Embryonic facial prominence (tissue), 1 donor: Measurements from ENCODE around the gene BID.

Experiments
- DNase-seq: peaks from one replicate; pipeline ENCODE4 v3.0.0-alpha.2; 2016; ENCODE audit errors: extremely low spot score

Gene BID

DNA sequence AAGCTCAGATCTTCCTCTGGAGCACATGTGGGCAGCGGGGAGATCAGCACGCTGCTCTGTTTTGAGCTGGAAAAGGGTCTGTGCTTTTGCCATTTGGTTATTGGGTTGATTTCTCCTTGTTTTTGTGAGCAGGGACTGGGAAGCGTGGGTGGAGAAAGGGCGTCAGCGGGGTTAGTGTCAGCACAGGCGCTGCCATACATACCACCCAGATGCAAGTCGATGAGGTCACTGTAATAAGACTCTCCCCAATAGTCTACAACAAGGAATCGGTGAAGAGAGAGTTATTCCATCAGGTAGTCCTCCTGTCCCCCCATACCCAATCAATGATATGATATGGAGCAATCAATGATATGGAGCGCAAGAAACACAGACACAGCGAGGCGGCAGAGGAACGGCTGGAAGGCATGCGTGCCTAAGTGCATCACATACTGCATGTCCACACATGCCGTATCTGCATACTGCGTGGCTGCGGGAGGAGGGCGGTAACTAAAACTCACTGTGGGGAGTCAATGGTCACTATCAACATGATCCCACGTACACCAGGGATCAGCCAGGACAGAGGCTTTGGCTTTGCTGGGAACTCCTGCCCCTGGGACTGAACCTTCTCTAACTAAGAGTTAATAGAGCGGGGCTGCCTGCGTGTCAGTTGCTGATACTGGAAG, 29.5 kb upstream of the BID start:
- DNase-seq = no peak

DNA sequence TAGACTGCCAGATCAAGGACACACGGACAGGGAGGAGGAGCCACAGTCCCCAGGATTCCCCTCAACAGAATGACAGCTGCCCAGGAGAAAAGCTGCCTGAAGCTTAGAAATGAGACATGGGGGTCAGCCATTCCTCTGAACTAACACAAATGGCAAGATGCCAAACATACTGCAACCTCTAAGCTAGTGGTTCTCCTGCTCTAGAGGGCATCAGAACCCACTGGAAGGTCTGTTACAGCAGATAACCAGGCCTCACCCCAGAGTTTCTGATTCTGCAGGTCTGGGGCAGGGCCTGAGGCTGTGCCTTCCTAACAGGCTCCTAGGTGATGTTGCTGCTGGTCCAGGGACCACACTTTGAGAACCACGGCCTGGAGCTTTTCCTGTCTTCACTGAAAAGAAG, 28.6 kb upstream of the BID start:
- DNase-seq = no peak

DNA sequence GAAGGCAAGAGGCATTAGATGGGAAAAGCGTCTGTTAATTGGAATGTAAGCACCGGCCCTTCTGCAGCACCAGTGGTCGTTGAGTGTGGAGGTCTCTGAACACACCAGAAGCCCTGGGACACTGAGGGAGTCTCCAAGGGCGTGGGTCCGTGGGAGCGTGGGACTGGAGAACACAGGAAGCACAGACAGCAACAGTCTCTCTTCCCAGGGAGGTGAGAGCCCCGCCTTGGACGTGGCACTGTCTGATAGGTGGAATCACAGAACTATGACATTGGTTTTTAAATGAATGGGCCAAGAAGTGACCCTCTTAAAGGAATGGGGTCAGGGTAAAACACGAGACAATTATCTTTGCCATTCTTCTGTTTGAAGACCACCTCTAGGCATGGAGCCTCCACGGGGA, 28.1 kb upstream of the BID start:
- no peak for DNase-seq

DNA sequence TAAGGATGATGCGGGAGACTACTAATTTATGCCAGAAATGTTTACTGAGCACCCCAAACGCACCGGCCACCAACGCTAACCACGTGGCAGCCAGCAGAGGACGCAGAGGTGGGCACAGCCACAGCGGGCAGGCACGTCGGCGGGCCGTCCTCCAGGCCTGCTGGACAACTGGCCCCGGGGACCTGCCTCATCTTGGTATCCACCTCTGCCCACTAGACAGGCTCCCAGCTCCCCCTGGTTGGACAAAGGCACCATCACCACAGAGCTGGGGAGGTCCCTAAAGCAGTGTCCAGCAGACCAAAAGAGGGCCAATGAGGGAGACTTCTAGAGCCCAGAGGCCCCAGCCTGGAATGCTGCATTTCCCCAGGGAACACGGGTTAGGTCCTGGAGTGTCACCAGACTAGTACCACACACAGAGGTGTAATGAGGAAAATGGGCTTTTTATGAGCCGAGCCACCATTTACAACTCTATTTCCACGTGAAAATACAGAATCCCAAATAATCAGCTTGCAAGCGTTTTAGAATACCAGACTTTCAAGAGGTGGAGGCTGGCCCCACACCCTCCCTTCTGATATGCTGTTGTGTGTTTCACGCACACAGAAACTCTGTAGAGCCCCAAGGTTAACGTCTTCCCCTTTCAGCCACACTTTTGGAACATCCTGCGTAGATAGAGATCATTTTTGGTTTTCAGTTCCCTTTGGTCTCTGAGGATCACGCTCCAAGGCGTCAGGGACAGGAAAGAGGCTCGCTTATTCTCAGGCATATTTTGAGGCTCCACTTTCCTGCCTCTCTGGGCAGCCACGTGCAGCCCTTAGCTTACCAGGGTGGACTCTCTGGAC, 23.7 kb upstream of the BID start:
- DNase-seq = no peak

DNA sequence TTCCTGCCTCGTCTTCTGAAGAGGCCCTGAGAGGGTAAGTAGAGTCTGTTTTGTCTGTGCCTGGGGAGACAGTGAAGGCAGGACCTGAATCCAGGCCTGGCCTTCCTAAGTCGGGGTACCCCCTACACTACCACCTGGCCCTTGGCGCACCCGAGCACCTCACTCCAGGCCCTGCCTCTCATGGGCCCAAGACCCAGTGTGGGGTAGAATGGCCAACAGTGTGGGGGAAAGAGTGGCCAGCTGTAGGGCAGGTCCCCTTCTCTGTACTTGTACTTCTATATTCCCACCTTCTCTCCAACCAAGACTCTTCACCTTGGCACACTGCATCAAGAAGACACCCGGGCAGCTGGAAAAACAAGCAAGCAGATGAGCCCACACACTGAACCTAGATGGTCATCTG, 22.4 kb upstream of the BID start:
- DNase-seq = no peak

DNA sequence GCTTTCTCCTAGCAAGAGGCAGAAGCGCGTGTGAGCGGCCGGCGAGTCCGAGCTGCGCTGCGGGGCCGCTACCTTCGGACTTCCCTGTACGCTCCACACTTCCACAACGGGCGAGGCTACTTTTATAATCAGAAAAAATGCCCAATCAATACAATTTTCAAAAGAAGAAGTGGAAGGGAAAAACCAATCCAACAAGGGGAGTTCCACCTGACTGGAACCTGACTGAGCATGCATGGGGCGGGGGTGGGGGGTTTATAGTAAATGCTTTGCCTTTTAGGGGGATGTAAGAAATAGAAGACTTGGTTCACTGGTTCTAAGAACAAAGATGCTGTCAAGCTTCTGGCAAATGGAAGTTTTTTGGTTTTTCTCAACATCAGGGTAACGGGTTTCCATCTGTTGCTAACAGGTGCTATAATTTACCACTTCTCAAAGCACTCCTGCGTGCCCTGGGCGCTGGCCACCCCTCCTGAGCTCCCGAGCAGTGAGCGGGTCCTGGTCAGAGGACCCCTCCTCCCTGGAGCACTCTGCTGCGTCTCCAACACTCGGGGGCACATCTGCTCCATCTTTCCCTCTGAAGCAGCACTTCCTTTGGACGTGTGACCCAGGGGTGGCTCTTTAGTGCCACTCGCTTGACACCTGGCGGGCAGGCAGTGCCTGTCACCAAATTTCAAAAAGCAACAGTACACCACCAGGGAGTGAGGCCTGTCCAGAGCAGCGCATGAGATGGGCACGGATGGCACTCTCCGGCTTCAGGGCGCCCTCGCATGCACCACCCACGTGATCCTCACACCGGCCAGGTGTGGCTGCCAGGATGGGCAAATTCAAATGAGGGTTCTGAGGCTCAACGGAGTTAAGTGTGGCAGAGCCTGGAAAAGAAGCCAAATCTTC, 21.6 kb upstream of the BID start:
- DNase-seq = no peak

DNA sequence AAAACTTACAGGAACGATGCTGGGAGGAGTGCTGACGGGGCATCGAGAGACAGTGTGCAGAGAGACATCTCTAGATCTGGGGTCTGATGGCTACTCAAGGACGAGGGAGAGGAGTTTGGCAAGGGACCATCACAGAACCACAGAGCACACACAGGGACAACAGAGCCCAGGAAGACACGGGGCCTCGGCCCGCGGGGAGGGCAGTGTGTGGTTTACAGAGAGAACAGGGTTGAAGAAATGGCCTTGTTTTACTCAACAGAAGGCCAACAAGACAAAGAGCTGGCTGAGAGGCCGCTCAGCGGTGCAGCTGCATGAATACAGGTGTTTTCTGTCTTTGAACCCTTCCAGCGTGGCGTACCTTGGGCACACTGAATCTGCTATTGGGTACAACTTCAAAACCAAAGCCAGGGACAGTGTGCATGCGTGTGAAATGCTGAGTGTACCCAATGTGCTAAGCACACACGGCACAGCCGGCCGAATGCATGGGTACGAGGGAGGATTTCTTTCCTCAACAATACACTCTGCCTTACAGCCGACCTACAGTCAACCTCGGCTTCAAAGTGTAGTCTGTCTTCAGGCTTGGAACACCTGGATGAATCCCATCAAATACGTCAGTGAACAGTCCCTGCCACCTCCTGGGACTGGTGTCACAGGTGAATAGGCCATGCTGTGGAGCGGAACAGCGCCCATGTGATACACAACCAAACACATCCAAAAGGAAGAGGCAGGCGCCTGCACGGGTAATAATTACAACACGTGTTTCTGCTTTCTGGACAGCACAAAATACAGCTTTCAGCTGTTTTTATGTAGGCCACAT, 20.7 kb upstream of the BID start:
- no peak for DNase-seq

DNA sequence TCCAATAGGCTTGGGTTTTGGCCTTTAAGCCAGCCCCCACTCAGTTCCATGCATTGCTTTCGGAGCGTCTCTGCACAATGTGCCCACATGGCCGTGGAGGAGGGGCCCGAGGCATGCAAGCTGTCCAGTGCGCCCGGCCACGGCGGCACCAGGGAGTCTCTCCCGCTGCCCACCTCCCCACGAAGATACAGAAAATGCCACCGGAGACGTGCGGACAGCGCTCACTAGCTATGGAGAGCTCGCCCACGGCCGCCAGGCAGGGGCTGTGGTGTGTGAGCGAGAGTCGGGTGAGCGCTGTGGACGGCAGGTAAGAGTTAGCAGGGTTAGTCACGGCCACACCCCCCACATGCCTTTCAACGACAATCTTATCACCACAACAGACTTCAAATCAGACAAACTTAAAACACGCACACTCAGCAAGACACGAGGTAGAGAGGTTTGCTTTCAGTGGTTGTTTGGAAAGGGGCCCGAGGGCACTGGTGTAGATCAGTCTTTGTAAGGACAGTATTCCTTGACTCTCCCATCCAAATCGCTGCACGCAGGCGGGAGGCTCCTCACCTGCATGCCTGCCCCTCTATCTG, 18.7 kb upstream of the BID start:
- DNase-seq = no peak

DNA sequence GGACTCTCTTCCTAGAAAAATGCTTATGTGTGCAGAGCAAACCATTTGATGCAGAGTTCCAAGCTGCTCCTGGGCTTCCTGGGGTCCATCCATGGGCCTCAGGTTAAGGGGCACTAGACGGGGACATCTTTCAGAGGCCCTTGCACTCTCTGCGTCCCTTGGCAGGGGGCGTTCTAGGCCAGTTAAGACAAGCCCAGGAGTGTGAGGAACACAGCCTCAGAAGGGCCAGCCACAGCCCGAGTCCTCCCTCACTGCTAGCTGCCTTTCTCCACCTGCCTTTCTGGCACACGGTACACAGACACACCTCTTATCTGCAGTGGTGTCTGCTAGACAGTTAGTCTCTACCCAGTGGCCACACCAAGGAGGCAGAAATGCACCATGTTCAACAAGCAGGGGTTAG, 18.0 kb upstream of the BID start:
- DNase-seq = no peak

DNA sequence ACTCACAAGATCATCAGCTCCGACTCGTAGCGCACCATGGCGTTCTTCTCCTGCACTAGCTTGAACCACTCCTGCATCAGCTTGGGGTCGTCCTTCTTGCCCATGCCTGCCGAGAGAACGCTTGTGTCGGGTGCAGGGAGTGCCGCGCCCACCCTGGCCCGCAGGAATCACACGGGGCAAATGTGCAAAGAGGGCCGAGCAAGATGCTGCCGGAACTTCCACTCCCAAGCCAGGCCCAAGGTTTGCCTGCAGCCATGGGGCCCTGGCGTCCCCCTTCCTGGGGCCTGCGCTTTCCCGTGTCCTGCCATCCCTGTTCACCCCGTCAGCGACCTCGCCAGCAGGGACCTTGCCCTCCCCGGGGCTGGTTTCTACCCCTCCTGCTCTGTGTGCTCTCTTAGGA, 16.9 kb upstream of the BID start:
- DNase-seq = no peak

DNA sequence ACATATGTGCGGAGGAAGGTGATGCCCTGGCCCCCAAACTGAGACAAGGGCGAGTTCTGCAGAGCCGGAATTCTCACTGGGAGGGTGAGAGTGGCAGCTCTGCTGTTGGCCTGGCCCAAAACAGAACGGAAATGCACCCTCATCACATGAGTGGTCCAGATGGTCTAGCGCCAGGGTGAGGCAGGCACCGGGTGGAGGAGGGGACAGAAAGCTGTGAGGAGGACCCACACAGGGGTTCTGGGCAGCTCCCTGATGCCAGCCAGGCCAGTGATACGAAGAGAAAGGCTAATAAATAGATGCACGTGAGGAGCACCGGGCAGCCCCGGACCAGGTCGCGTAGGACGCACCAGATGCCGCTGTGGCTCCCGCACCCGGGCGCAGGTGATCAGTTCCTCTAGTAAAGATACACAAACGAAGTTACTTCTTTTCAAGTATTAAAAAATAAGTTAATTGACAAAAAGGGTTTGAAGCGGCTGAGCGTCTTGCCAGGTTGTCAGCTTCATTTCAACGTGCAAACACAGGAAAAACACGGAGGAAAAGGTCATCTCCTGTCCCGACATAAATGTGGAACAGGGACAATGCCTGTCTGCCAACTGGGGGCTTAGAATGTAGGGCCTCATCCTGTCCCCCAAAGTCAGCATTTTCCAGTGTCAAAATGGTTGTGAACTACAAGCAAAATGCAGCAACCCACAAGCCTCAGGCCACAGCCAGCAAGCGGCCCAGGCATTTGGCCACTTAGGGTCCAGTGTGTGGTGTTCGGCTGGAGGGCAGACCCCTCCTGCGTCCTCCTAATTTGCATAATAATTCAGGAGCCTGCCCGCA, 15.3 kb upstream of the BID start:
- DNase-seq = no peak

DNA sequence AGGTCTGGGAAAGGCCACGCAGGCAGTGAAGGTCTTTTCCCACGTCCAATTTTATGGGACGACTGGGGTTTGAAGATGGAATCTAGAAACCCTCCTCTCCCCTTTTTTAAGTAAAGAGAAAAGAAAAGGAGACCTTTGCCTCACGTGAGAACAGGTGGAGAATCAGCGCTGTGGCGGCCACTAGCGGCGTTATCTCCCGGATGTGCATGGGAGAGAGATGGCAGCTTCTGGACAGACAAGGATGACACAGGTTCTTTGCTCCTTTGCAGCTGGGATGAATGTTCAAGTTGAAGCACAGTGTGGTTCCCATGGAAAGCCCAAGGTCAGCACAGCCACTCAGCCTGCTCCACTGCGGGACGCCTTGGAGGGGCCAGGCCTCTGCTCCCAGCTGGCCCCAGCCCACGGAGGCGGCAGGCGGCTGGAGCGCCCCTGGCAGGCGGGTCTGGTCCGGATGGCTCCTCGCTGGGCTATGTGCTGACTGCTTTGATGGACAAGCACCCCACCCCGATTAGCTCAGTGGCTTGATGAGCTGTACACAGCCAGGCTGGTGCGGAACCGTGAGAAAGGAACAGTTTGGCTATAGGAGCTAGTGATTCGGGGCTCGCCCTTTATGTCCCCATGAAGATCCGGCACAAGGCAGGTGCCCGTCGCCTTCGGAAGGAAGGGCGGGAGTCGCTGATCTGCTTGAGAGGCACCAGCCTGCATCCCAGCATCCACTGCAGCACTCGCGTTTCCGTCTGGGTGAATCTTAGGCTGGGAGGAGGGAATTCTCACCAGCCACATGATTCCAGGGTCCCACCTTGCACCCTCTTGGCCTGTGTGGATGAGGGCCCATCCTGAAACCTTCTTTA, 14.5 kb upstream of the BID start:
- no peak for DNase-seq

DNA sequence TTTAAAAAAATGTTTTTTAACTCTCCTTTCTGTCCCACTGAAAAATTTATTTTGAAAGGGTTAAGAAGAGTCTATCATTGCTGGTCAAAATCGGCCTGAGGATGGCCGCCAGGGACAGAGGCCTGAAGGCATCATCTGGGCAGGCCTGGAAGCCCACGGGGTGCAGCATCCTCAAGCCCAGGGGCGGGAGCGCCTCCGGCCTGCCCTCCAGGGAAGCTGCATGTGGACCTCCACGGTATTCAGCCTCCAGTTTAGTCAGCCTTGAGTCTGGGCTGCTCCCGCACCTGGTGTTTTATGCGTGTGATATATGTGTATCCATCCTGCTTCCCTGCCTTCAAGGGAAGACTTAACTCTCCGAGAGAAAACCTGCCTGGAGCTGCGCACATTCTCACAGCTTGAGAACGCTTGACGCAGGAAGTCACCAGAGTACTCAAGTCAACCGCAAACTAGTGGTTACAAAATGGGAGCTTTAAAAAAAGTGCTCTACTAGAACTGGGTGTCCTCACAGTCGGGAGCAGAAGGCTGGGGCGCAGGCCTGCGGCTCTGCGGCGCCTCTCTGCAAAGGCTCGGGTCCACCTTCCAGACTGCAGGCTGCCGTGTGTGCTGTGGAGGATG, 13.6 kb upstream of the BID start:
- no peak for DNase-seq

DNA sequence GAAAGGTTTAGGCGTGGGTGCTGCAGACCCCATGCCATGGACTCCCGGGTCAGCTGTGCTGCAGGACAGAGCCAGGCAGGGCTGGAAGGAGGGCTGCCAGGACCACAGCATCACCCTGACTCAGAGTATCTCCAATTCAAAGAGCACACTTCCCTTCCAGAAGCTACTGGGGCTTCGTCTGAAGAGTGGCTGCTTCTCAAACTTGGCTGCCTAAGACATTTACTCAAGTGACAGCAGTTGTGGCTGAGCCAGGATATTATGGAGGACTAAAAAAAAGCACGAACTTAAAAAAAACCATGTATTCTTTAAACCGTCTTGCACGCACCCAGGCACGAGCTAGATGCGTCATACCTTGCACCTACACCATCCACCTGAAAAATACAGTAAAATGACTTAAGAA, 13.0 kb upstream of the BID start:
- no peak for DNase-seq

DNA sequence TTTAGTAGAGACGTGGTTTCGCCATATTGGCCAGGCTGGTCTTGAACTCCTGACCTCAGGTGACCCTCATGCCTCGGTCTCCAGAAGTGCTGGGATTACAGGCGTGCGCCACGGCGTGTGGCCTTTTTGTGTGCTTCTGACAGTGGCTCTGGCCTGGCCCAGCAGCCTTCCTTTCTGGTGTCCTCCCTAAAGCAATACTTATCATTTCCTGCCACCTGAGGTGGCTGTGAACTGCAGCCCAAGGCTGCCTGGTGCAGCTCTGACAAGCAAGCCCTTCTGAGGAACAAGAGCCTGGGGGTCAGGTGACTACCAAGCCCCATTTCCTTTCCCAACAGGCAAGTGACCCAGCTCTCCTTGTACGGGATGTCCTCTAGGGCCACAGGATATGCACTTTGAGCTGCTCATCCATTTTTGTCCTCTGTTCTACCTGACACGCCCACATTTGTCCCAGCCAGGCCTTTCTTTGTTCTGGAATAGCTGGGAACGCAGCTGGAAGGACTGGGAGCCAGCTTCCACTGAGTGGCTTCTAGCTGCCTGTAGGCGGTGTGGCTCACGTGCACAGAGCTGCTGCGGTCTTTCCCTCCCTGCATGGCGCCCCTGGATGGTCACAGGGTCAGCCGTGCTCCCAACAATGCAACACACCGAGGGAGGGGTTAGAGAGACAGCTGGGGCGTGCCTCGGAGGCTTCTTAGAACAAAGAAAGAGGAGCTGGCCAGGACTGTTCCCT, 12.3 kb upstream of the BID start:
- no peak for DNase-seq

DNA sequence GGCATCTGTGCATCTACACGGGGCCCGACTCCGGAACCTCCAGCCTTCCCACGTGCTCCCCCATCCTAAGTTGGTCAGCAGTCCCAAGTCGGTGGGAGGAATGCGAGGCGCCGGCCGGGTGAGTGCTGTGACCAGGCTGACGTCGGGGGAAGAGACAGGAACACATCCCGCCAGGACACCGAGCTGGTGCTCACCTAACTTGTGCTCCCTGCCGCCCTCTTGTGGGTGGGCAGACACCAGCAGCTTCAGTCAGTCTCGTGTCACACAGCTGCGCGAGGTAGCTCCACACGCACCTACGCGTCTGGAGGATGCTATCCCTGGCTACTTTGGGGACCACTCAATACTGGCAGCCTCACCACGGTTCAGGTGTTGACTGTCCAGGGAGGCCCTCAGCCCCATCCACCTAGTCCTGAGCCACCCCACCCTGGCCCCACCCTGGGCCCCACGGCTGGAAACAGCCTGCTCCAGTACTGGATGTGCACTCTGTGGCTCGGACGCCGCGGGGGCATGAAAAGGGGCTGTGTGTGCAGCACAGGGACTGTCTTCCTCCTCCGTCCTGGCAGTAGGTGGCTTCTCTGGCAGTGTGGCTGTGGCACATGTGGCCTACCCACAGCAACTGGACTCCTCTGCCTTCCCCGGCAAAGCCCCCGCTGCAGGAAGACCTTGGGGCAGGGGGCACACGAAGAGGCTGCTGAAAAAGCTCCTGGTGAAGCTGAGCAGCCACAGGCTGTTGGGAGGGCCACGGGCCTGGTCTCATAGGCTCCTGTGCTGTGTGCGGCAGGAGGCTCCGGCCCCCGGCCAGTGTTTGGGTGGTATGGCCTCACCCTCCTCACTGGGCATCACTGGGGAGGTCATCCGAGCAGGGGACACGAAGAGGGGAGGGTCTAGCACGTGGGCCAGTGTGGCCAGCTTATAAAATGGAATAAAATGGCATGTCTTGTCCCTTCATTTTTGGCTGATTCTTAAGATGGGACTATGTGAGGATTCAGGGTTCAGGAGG, 11.2 kb upstream of the BID start:
- DNase-seq = no peak

DNA sequence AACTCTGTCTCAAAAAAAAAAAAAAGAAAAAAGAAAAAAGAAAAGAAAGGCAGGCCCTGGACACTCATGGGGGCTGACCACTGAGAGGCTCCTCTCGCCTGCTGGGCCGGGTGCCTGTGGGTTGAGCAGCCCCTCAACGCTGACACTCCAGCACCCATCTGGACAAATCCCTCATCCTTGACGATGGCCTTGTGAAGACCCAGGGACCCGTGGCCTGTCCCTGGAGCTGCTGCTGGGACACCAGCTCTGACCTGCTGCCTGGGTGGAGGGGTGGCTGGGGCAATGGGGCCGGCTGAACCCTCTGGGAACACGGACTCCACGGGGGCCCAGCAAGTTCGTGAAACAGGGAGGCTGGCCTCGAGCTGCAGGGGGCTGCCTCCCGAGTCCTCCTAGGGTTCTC, 10.5 kb upstream of the BID start:
- DNase-seq = no peak
